ENCODE data around the gene CACNB2.

DNA sequence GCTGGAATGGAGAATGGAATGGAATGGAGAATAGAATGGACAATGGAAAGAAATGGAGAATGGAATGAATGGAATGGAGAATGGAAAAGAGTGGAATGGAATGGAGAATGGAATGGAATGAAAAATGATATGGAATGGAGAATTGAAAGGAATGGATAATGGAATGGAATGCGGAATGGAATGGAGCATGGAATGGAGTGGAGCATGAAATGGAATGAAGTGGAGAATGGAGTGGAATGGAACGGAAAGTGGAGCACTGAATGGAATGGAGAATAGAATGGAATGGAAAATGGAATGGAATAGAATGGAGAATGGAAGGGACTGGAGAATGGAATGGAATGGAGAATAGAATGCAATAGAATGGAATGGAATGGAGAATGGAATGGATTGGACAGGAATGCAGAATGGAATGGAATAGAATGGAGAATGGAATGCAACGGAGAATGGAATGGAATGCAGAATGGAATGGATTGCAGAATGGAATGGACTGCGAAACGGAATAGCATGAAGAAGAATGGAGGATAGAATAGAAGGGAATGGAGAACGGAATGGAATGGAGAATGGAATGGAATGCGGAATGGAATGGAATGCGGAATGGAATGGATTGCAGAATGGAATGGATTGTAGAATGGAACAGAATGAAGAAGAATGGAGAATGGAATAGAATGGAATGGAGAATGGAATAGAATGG lies 421.8 kb downstream of the CACNB2 start:
- TF ChIP-seq POLR2A (IDR thresholded peaks at IDR 0.05), result no peak
- TF ChIP-seq, protein P1, sequence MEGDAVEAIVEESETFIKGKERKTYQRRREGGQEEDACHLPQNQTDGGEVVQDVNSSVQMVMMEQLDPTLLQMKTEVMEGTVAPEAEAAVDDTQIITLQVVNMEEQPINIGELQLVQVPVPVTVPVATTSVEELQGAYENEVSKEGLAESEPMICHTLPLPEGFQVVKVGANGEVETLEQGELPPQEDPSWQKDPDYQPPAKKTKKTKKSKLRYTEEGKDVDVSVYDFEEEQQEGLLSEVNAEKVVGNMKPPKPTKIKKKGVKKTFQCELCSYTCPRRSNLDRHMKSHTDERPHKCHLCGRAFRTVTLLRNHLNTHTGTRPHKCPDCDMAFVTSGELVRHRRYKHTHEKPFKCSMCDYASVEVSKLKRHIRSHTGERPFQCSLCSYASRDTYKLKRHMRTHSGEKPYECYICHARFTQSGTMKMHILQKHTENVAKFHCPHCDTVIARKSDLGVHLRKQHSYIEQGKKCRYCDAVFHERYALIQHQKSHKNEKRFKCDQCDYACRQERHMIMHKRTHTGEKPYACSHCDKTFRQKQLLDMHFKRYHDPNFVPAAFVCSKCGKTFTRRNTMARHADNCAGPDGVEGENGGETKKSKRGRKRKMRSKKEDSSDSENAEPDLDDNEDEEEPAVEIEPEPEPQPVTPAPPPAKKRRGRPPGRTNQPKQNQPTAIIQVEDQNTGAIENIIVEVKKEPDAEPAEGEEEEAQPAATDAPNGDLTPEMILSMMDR (IDR thresholded peaks at IDR 0.05), result no peak

Data from adrenal gland (tissue), 5 donors.